WERI-Rb-1 (cell line): Measurements from ENCODE around the gene FAM216B.
"Not testable (repeated sequence)": the region's sequence is repeated elsewhere in the genome, so short reads cannot be mapped to it uniquely, and the experiment has no call there.

Source experiments
- DNase-seq: peaks from one replicate; pipeline ENCODE4 v3.0.0-alpha.2; 2020
- H3K27ac ChIP-seq: fragments of 250-450 bp; sonication (Bioruptor Pico); 2 replicates; pipeline ENCODE4 v1.5.1; 2020; ENCODE audit warnings: mild to moderate bottlenecking, moderate library complexity
- H3K27me3 ChIP-seq: fragments of 250-450 bp; sonication (Bioruptor Pico); 2 replicates; pipeline ENCODE4 v1.5.1; 2021; ENCODE audit warnings: mild to moderate bottlenecking, low read depth, moderate library complexity; ENCODE audit not compliant: insufficient read depth, severe bottlenecking
- H3K36me3 ChIP-seq: fragments of 250-450 bp; sonication (Bioruptor Pico); 2 replicates; pipeline ENCODE4 v1.5.1; 2020; ENCODE audit warnings: mild to moderate bottlenecking, moderate library complexity
- H3K4me3 ChIP-seq: 2 replicates; pipeline ENCODE4 v1.5.1; 2011; ENCODE audit warnings: low read depth, mild to moderate bottlenecking, control low read depth, low read length
- H3K9me3 ChIP-seq: fragments of 250-450 bp; sonication (Bioruptor Pico); 2 replicates; pipeline ENCODE4 v1.5.1; 2021; ENCODE audit warnings: mild to moderate bottlenecking, moderate library complexity; ENCODE audit not compliant: severe bottlenecking
- CTCF ChIP-seq: IDR thresholded peaks from 2 replicates; pipeline ENCODE4 v1.5.1; 2011; ENCODE audit warnings: low read depth, mild to moderate bottlenecking, control low read depth, inconsistent platforms, low read length

The FAM216B gene

GRCh38 chr13:42816538-42816937 is 35.2 kb downstream of the FAM216B start:
- Histone ChIP-seq H3K27ac (no peak overlapping the region), H3K4me3 (no peak overlapping the region), H3K9me3 (no peaks in the 10 kb centered on the region), H3K36me3 (no peaks in the 10 kb centered on the region), H3K27me3 (no peaks in the 10 kb centered on the region)
- DNase-seq: no peak
- TF ChIP-seq CTCF: no peak

GRCh38 chr13:42819687-42820086 is 38.3 kb downstream of the FAM216B start:
- H3K4me3 ChIP-seq, H3K27me3 ChIP-seq, H3K36me3 ChIP-seq, H3K27ac ChIP-seq, DNase-seq, H3K9me3 ChIP-seq: not testable (repeated sequence)

GRCh38 chr13:42820451-42820850 is 39.1 kb downstream of the FAM216B start:
- no peaks in the 10 kb centered on the region for H3K36me3 ChIP-seq
- no peak overlapping the region for H3K27ac ChIP-seq
- DNase-seq: no peak
- no peak overlapping the region for H3K4me3 ChIP-seq
- TF ChIP-seq CTCF: no peak
- H3K9me3 ChIP-seq: no peaks in the 10 kb centered on the region
- no peaks in the 10 kb centered on the region for H3K27me3 ChIP-seq

- no peaks in the 10 kb centered on the region for H3K36me3 ChIP-seq
- DNase-seq: no peak
- no peaks in the 10 kb centered on the region for H3K27me3 ChIP-seq
- TF ChIP-seq CTCF: no peak
- no peak overlapping the region for H3K4me3 ChIP-seq
- no peak overlapping the region for H3K27ac ChIP-seq
- H3K9me3 ChIP-seq: no peaks in the 10 kb centered on the region
These were observed 40.1 kb downstream of the FAM216B start for GRCh38 chr13:42821437-42821836.

GRCh38 chr13:42832341-42833096 is 51.1 kb downstream of the FAM216B start:
- TF ChIP-seq CTCF: no peak
- Histone ChIP-seq H3K36me3 (no peaks in the 10 kb centered on the region), H3K27me3 (no peaks in the 10 kb centered on the region), H3K9me3 (no peaks in the 10 kb centered on the region), H3K4me3 (no peak overlapping the region), H3K27ac (no peak overlapping the region)
- no peak for DNase-seq

GRCh38 chr13:42834946-42835345 is 53.6 kb downstream of the FAM216B start:
- Histone ChIP-seq H3K27ac (no peak overlapping the region), H3K4me3 (no peak overlapping the region), H3K9me3 (no peaks in the 10 kb centered on the region), H3K27me3 (no peaks in the 10 kb centered on the region), H3K36me3 (no peaks in the 10 kb centered on the region)
- TF ChIP-seq CTCF: no peak
- DNase-seq: no peak
